RPMI7951 (cell line): ENCODE results near the gene DMTF1. TPM values are rescaled to one million over a fixed set of nuclear protein-coding genes. Genes with fewer than 3 reads are reported as not detected.

Experiments used
- DNase-seq: peaks from one replicate; pipeline ENCODE4 v3.0.0-alpha.2; 2012; ENCODE audit warnings: low read depth
- total RNA-seq: library from RNA; depleted of rRNA; stranded (reverse); fragments of >200 nt; shearing (Covaris generic); gene quantifications from 2 replicates; pipeline ENCODE4 v1.2.3, GENCODE V29; 2014

DMTF1 gene
- total RNA-seq, 1 experiment from 2014 or later: 53.5 TPM

GRCh38 chr7:87146740-87147386 lies 5.4 kb upstream of the DMTF1 start:
- DNase-seq: no peak

DNA sequence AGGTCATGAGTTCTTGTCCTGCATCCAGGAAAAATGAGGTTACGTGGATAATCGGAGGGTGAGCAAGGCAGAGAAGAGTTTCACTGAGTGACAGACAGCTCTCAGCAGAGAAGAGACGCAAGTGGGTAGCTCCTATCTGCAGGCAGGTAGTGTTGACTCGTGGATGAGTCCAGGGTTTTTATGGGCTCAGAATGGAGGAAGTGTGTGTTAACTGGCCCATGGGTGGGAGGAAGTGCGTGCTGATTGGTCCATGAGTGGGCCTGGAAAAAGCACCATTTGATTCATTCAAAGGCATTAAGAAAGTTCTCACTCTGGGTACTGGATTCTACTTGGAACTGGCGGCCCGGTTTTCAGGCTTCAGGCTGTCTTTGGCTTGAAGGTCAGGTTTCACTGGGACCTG lies 4.8 kb upstream of the DMTF1 start:
- DNase-seq: no peak

GRCh38 chr7:87148332-87148955 lies 3.8 kb upstream of the DMTF1 start:
- peak; percentile 39 for DNase-seq

GRCh38 chr7:87151002-87151728 lies 1.1 kb upstream of the DMTF1 start:
- no peak for DNase-seq

DNA sequence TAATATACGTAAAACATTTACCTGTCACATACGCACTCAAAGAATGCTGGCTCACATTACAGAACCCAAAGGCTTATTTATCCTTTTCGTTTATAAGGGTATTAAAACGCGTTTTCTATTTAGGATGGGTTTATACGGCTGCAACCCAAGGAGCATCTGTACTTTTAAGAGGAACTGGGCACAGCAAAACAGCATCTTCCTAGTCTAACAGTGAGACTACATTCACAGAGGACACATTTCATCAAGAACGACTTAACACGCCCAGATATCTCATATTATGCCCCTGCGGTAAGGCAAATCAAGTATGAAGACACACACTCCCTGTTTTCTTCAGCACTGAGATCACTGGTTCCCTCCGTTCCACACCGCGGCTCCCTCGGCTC lies 533 bp upstream of the DMTF1 start:
- no peak for DNase-seq

DNA sequence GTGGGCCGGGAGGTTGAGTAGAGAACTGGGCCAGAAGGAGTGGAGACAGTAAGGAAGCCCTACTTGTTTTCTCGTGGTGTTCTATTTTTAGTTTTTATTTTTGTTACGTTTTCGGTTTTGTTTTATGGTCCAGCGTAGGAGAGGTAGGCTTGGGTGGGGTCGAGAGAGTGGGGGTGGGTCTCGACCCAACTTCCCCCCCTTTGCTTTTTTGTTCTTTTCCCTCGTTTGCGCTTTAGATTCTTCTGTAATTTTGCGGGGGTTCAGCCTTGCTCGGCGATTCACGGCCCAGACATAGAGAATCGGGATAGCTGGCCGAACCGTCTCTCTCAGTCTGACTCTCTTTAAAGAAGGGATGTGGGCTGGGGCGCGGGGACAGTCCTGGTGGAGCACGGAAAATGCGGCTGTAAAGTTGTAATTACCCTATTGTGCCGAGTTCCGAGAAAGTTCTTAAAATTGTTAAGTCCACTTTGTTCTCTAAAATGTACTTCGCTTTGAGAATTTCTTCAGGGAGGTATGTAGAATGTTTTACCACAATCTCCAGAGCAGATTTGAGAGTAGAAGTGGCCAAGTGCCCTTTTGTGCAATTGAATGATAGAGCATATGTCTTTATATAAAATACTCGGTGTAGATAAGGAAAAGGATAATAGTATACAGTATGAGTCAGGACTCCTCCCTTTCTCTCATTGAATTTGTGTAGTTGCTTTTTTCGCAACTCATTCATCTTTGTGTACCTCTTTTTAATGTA lies 816 bp downstream of the DMTF1 start:
- DNase-seq: peak; percentile 22

GRCh38 chr7:87154166-87154565 lies 1.9 kb downstream of the DMTF1 start:
- DNase-seq: no peak

DNA sequence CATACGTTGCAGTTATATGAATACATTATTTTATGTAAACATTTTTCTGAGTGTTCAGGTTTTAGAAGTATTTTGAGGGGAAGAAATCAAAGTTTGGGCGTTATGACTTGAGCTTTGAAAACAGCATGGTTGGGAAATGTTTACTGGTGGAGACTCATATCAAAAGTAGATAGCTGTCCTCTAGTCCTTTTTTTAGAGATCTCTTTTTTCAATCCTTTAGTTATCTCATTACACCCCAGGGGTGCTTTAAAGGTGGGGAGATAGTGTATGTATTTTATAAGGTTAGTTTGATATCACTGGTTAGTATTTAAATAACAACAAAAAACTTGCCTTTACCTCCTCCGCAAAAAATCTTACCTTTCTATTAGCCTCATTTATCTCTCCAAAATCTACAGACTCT lies 2.3 kb downstream of the DMTF1 start:
- DNase-seq: no peak

DNA sequence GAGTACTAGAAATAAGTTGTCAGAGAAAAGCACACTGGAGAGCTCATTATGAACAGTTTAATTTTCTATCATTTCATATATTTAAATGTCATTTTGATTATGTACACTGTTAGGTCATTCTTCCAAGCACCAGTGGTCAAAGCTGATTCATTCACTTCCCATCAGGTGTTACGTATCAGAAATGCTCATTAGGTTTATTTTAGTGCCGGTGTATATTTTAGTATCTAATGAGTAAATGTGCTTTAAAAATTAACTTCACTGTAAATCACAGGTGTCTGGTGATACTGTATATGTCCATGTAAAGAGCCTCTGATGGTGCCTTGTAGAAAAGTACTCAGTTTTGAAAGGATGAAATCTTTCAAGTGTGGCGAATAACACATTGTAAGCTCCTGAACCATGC lies 3.5 kb downstream of the DMTF1 start:
- no peak for DNase-seq

DNA sequence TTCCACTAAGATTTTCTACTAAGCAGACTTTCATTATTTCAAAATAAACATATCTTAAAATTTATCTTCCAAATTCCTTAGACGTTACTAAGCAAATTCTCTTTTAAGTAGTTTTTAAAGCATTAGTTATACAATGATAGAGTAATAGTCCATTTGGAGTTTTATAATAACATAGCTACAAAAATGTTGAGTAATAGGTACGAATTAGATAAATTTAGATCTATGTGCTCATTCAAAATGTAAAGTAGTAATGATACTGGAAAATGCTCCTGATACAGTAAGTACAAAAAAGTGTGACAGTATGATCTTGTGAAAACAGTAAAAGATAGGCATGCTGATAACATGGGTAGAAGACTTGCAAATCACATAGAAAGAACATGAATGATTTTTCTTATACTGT lies 4.5 kb downstream of the DMTF1 start:
- no peak for DNase-seq

GRCh38 chr7:87159538-87159937 lies 7.3 kb downstream of the DMTF1 start:
- DNase-seq: no peak

DNA sequence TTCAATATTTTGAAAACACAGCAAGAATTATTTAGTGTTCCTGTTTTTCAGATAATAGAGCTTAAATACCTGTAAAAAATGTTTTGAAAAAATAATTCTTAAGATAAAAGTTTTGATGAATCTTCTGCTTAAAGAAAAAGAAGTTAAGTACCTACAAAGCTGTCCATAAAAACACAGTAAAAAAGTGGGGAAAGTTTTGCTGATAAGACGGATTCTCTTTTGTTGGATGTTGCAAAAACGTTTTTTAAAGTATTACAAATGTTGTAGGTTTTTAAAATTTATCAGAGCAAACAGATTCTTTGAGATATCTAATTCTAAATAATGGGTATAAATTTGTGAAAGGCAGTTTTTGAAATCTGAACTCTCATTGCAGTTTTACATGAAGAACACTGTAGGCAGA lies 12.2 kb downstream of the DMTF1 start:
- no peak for DNase-seq

DNA sequence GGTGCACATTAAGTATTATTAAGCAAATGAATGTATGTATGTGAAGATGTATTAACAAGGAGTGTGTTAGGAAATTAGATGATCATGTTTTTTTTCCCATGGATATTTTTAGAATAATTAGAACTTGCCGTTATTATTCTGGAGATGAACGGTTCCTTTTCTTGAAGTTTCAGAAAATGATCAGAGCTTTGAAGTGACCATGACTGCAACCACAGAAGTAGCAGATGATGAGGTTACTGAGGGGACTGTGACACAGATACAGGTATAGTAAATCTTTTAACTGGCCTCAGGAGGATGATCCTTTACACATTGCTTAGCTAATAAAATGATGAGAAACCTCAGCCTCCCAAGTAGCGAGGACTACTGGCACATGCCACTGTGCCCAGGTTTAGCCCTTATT lies 18.6 kb downstream of the DMTF1 start:
- no peak for DNase-seq

GRCh38 chr7:87171282-87171934 lies 19.2 kb downstream of the DMTF1 start:
- DNase-seq: no peak

- DNase-seq: no peak
Observed at GRCh38 chr7:87173471-87173870, 21.2 kb downstream of the DMTF1 start.

DNA sequence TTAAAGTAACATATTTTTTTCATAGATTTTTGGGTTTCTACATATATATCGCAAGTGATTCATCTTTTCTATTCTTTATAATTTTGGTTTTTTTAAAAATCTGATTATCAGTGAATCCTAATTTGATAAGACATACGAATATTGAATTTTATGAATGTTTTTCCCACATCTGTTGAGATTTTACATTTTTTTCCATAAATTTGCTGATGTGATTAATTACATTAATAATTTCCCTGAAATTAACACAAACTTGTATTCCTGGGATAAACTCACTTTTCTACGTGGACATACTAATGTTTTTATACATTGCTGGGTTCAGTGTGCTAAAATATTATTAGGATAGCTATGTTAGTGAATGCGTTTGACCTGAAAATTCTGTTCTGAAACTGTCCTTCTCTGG lies 26.1 kb downstream of the DMTF1 start:
- no peak for DNase-seq

- no peak for DNase-seq
Observed at GRCh38 chr7:87179180-87179579, 26.9 kb downstream of the DMTF1 start.

- DNase-seq: no peak
Observed at GRCh38 chr7:87187120-87187519, 34.9 kb downstream of the DMTF1 start.

GRCh38 chr7:87188930-87189329 lies 36.7 kb downstream of the DMTF1 start:
- DNase-seq: no peak

- DNase-seq: no peak
Observed at GRCh38 chr7:87190783-87191182, 38.5 kb downstream of the DMTF1 start.

DNA sequence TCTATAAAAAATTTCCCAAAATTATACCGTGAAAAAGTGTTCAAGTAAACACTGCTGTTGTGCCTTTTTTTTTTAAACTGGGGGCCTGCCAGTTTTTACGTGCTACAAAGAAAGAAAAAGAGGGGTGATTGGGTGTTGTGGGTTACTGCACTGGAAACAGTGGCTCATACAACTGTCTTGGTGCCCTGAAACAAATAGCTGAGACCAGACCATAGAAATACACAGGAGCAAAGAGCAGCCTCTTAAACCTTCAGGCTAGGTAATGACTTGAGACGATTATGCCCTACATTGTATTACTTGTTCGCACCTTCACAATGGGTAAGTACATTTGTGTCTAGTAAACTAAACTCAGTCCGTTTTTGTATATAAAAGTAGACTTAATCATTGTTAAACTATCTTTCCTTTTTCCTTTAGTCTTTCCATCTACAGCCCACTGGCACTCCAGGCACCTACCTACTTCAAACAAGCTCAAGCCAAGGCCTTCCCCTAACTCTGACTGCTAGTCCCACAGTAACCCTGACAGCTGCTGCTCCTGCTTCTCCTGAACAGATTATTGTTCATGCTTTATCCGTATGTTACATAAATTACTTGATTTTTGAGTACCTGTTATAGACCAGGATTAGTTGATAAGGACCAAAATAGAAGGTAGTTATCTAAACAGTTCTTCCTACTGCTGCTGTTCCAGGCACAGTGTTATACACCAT lies 40.7 kb downstream of the DMTF1 start:
- DNase-seq: no peak
